Amygdala (tissue), 56 donors: ENCODE results near the gene OR52B6.
"Not testable (repeated sequence)": the region's sequence is repeated elsewhere in the genome, so short reads cannot be mapped to it uniquely, and the experiment has no call there.

Experiments used
- DNase-seq, 56 donors: peaks; one replicate each; lab custom pipeline; 2025; lab: John Stamatoyannopoulos, UW

The OR52B6 gene

DNA sequence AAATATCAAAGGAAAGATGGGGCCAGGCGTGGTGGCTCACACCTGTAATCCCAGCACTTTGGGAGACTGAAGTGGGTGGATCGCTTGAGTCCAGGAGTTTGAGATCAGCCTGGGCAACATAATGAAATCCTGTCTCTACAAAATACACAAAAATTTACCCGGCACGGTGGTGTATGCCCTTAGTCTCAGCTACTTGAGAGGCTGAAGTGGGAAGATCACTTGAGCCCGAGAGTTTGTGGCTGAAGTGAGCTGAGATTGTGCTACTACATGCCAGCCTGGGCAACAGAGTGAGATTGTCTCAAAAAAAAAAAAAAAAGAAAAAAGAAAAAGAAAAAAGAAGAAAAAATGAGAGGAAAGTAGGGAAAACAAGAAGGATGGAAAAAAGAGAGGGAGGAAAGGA is 11.9 kb downstream of the OR52B6 start:
- no peak for DNase-seq

DNA sequence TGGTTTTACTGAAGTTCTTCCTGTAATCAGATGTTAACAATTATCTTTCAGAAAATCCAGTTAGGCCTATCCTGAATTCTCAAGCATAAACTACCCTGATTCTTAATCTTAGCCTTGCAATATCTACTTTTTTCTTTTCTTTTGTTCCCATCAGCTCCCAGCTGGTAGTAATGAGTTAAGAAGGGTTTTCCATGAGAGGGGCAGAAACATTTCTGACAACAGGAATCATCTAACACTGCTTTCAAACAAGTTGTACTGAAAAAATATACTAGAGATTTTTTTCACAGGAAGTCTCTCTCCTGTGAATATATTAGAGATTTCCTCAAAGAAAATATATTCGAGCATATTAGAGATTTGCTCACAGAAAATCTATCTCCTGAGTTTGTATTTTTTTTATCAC is 12.5 kb downstream of the OR52B6 start:
- no peak for DNase-seq

DNA sequence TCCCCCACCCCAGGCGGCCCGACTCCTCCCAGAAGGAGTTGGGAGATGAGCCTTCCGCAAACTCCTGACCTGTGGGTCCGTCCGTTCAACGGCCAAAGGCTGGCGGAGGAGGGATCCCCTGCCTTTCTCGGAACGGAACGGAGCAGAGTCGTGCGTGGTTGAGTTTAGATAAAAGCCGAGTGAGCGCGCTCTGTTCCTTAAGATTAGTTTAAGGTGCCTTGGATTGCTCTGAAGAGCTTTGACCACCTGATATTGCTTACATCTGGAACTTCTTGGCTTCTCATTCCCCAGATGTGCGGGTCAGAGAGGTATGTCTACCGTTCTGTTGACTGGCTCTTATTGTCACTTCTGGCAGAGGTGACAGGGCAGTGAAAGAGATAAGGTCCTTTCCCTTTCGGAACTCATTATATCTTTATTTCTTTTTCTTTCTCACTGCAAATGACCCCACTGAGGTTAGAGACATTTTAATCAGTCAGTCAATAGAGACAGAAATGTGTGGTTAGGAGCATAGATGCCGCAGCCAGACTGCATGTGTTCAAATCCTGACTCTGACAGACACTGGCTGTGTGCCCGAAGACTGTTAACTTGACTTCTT is 16.0 kb downstream of the OR52B6 start, which contains the start of gene TRIM6:
Gene TRIM6, plus strand, starts transcription at position 31 of the 595 bp plus-strand sequence. Its CDS starts 261 bp downstream, at position 292.
- peak in 3 of 56 donors; percentile 5 to 8 (median 7) for DNase-seq

DNA sequence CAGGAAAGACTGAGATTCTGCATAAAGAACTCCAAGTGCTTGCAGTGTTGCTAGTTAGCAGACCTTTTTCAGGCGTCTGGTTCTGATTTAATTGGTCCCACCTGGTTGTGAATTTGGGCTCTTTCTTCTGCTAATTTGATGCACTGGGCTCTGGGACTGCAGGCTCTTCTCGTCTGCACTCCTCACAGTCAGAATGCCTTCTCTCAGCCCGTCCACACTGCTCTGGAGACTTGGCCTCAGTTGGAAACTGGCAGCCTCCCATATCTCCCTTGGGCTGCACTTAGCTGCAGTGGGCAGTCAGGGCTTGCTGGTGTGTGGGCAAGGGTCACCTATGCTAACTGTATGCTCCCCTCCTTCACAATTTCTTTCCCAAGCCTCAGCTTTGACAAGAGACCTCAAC is 17.3 kb downstream of the OR52B6 start:
- no peak for DNase-seq

DNA sequence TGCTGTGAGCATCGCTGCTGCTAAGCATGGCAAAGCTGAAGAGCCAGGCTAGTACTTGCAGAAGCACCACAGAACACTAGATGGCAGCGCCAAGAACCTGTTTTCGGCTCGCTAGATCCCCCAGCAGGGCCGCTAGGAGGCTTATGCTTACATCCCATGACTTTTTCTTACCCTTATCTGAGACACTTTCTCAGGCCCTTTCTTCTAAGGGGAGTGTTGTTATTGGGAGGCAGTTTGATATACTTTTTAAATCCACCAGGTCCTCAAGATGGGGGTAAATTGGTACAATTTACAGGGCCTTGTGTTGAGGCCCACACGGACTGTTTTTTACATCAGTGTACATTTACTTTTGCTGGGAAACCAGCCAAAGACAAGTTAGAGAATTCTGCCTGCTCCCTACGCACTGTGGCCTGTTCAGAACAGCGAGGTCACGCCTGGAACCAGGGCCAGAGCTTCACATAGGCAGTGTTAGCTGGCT is 19.7 kb downstream of the OR52B6 start:
- DNase-seq = peak in 8 of 56 donors; percentile 2 to 51 (median 14)

DNA sequence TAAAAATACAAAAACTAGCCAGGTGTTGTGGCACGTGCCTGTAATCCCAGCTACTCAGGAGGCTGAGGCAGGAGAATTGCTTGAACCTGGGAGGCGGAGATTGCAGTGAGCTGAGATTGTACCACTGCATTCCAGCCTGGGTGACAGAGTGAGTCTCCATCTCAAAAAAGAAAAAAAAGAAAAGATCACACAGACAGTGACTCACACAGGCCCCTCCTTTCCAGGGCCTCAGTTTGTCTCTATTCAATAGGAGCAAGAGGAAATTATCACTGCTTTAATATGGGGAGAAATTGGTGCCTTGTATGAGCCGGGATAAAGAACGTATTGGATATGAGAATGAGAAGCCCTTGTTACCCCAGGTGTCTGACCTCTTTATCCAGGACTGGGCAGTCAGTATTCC is 22.1 kb downstream of the OR52B6 start:
- not testable (repeated sequence) for DNase-seq

DNA sequence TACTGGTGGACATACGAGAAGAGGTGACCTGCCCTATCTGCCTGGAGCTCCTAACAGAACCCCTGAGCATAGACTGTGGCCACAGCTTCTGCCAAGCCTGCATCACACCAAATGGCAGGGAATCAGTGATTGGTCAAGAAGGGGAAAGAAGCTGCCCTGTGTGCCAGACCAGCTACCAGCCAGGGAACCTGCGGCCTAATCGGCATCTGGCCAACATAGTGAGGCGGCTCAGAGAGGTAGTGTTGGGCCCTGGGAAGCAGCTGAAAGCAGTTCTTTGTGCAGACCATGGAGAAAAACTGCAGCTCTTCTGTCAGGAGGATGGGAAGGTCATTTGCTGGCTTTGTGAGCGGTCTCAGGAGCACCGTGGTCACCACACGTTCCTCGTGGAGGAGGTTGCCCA is 22.6 kb downstream of the OR52B6 start:
- peak in 1 of 56 donors; percentile 8 for DNase-seq

DNA sequence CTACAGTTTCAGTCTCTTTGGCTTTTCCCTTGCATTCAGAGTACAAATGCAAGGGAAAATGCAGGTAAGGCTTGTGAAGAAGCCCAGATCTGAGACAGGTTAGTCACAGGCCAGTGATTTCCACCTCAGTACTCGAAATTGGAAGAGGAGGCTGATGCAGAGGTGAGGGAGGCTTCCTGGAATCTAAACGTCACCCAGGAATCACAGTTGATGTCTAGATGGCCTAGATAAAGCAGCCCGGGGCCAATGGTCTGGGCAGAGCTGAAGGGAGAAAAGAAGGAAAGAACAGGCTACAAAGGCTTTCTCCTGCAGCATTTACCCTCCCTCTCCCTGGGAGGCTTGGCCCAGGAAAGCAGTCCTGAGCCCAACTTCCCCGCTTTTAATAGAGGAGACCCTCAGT is 24.2 kb downstream of the OR52B6 start:
- DNase-seq = no peak

DNA sequence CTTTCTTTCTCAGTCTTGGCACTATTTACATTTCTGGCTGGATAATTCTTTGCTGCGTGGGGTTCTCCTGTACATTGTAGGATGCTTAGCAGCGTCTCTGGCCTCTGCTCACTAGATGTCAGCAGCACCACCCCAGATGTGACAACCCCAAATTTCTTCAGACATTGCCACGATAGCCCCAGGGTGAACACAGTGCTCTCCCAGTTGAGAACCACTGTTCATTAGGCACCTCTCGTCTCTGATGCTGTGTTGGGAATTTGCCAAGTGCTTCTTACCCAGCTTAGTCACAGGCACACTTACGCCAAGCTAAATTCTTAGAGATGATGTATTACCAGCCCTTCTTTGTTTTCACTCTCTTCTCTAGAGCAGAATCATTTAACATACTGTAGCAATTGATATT is 25.2 kb downstream of the OR52B6 start:
- no peak for DNase-seq

DNA sequence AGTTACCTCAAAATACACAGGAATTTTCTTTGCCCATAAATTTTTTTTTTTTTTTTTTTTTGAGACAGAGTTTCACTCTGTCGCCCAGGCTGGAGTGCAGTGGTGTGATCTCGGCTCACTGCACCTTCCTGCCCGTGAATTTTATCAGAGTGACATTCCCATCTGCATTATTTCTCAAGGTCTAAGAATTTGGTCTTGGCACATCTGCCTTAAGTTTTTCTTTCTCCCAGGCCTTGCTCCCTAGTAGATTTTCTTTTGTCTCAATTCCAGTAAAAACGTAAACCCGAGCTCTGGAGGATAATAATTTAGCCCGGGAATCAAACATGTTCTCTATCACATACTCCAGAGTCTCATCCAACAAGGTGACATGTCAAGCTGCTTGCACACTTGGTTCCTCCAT is 28.1 kb downstream of the OR52B6 start:
- DNase-seq = no peak

DNA sequence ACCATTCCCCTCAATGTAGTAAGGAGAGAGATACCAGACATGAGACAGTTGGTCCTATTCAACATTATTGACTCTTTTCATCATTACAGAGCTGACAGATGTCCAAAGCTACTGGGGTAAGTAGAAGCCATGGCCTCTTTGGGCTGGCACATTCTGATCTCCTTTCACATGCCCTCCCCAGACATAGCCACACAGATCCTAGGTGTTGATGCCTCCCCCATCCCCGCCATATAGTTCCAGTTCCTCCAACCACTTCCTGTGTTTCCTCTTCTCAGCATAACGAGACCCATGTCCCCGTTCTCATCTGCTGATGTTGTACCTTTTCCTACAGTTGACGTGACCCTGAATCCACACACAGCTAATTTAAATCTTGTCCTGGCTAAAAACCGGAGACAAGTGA is 29.8 kb downstream of the OR52B6 start:
- no peak for DNase-seq

DNA sequence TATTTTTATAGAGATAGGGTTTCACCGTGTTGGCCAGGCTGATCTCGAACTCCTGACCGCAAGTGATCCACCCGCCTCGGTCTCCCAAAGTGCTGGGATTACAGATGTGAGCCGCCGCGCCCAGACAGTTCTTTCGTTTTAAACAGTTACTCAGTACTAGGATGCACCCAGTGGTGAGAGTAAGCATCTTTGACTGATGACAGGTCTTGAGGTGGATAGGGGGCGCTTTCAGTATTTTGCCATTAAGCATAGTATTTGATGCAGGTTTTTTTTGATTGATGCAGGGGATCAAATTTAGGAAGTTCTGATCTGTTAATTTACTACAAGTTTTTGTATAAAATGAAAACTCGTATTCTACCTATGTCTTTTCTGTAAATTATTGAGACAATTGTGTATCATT is 30.9 kb downstream of the OR52B6 start:
- DNase-seq = no peak

DNA sequence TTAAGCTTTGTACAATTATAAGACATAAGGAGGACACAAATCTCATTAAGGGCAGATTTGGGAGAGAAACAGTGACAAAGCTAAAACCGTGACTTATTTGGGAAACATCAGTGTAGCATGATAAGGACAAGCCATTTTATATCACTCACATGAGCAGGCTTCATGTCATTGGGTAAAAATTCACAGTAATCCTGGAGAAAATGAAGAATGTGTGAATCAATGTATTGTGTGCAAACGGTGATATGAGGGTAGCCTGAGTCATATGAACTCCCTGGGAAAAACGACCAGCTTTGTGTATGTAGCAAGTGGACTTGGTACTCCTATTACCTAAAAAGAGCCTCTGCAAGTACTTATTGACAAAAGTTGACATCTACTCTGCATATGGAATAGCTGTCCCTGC is 38.1 kb downstream of the OR52B6 start:
- DNase-seq = no peak

DNA sequence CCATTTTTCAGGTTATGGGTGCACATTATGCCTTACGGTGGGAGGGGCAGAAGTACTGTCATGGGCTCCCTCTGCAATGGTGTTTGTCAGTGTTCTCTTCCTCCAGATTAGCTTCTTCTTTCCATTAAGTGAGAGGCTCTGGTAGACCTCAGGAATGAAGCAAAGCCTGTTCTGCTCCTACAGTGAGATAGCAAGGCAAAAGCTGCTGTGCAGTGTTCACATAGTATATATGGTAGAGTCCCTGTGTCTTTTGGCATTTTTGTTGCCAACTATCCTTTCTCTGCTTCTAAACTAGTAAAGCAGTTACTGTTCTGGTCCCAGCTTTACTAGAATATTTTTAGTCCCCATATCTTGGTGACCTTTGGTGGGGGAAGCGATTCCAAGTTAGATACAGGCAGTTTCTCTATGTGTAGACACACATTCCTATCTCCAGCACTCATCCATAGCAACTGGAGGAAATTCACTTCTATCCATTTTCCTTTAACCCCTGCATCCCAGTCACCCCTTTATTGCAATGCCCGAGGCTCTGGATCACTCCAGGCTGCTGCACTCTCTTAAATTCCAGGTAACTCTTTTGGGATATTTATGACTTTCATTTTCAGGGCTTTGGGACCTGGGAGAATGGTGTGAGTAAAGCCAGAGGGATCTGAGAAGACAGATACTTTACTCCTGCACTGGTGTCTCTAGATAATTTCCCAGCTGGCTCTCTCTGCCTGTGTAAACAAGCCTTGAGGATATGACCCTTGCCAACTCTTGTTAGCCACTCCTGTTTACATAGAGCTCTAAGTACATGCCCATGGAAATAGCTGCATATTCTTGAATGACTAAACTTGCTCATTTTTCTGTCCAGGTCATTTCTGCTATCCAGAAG is 40.2 kb downstream of the OR52B6 start:
- DNase-seq = no peak

DNA sequence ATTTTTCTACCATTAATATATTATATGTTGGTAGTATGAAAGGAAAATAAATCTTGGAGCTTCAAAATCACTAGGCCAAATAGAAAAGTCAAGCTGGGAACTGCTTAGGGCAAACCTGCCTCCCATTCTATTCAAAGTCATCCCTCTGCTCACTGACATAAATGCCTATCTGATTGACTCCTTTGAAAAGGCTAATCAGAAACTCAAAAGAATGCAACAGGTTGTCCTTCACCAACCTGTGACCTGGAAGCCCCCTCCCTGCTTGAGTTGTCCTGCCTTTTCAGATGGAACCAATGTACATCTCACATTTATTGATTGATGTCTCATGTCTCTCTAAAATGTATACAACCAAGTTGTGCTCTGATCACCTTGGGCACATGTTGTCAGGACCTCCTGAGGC is 40.9 kb downstream of the OR52B6 start:
- no peak for DNase-seq

DNA sequence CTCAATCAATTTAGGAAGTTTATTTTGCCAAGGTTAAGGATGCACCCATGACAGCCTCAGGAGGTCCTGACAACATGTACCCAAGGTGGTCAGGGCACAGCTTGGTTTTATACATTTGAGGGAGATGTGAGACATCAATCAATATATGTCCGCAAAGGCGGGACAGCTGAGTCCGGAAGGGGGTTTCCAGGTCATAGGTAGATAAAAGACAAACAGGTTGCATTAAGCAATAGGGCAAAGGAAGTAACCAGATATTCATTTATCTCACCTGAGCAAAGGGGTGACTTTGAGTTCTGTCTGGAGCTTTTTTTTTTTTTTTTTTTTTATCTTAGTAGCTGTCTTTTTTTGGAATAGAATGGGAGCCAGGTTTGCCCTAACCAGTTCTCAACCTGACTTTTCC is 42.1 kb downstream of the OR52B6 start:
- DNase-seq = no peak

DNA sequence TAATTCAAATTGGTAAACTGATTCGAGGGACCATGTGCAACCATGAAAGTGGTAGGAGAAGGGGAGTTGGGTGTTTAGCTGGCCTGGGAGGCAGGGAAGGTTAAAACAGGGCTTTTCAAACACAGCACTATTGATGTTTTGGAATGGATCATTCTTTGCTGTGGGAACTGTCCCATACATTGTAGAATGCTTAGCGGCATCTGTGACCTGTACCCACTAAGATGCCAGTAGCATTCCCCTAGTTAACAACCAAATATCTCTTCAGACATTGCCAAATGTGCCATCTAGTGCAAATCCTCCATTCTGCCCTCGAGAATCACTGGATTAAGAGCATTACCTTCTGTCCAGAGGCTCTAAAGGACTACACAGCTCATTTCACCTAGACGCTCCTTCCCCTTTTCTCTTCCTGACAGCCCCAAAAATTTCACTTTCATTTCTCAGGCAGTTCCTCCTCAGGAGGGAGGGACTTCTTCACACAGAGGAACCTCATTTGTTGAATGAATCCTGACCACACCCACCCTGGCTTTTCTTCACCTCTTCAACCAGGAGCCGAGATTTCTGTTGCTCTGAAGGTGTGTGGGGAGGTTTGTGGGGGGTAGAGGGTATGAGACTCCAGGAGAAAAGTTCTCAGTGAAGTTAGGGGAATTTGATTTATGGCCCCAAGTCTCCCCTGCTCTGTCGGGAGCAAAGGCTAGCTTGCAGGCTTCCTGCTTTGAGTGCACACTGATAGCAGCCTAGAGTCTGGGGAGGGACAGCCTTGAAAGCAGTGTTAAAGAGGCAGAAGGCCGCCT is 44.0 kb downstream of the OR52B6 start, which contains the start of gene TRIM34:
Gene TRIM34, plus strand, starts transcription at position 513 of the 791 bp plus-strand sequence. CDS start 7,331 bp downstream, outside the sequence.
- DNase-seq = peak in 10 of 56 donors; percentile 3 to 25 (median 16)

DNA sequence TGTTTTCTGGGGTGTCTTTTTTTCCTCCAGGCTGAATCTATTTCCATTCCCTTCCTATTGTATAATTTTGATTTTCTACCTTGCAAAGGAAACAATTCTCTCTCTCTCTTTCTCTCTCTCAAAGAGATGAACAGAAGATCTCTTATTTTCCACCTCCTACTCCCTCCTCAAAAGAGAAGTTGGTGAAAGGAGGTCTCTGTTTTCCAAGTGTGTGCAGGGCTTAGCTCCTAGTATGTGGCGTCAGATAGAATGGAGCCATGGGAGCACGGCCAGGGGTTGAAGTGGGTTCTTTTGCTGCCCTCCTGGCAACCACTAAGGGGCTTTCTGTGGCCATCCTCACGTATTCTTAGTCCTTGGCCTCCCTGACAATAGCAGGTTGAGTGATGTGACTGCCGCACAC is 44.6 kb downstream of the OR52B6 start:
- DNase-seq = no peak

DNA sequence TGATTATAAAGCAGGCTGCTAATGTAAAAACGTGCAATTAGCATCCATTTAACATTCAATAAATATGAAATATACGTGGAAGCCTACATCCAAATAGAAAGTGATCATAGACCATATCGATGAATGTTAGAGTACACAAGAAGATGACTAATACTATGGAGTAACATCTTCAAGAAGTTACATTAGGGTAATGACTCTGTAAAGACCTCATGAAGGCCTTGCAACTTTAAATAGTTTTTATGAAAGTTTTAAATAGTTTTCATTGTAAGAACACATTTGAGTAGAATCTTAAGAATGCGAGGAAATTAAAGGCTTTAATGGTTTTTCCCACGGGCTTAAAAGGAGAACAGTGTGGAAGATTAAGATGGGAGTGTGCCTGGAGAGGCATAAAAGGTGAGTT is 45.5 kb downstream of the OR52B6 start:
- DNase-seq = no peak

DNA sequence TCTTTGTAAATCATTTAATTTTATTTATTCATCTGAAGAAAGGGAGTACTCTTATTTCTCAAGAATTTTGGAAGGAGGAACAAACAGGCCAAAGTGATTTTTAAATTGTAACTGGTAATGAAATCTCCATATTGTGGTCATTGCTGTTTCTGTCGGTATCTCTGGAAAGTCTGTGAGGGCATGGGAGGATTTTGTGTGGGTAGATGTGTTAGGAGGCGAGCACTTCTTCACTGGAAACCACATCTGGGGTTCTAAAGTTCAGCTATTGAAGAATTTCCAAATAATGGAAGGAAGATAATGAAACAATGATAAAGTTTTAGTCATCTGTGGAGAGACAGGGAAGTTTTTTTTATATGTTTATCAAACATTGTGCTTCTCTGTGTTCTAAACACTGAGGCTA is 50.7 kb downstream of the OR52B6 start:
- no peak for DNase-seq
